HG03139 (cell line): ENCODE results near the gene NEDD9.

Experiments used
- ATAC-seq: cut with Tn5 transposase; IDR thresholded peaks from one replicate; pipeline ENCODE4 v1.9.1; 2021; ENCODE audit not compliant: unreplicated experiment

NEDD9 gene, protein sequence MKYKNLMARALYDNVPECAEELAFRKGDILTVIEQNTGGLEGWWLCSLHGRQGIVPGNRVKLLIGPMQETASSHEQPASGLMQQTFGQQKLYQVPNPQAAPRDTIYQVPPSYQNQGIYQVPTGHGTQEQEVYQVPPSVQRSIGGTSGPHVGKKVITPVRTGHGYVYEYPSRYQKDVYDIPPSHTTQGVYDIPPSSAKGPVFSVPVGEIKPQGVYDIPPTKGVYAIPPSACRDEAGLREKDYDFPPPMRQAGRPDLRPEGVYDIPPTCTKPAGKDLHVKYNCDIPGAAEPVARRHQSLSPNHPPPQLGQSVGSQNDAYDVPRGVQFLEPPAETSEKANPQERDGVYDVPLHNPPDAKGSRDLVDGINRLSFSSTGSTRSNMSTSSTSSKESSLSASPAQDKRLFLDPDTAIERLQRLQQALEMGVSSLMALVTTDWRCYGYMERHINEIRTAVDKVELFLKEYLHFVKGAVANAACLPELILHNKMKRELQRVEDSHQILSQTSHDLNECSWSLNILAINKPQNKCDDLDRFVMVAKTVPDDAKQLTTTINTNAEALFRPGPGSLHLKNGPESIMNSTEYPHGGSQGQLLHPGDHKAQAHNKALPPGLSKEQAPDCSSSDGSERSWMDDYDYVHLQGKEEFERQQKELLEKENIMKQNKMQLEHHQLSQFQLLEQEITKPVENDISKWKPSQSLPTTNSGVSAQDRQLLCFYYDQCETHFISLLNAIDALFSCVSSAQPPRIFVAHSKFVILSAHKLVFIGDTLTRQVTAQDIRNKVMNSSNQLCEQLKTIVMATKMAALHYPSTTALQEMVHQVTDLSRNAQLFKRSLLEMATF

GRCh38 chr6:11232193-11232769, at the start of gene NEDD9:
TSS of gene NEDD9 (minus strand) at chr6:11232668. CDS start at chr6:11232515, 153 bp downstream.
- ATAC-seq: peak; percentile 98

DNA sequence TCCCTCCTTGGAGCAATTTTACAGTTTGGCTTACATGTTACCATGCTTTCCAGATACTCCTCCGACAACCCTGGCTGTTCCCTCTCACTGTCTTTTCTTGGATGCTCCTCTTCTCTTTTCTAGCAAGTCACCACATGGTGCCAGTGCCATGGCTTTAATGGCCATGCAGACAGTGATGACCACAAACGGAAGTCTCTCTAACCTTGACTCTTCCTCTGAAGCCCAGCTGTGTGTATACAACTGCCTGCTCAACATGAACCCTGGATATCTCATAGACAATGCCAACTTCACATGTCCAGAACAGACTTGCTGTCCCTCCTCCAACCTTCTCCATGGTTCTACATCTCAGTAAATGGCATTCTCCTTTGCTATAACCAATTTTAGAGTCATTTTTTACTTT, 49.8 kb upstream of the NEDD9 start:
- ATAC-seq: no peak

GRCh38 chr6:11280394-11280793, 47.9 kb upstream of the NEDD9 start:
- no peak for ATAC-seq

DNA sequence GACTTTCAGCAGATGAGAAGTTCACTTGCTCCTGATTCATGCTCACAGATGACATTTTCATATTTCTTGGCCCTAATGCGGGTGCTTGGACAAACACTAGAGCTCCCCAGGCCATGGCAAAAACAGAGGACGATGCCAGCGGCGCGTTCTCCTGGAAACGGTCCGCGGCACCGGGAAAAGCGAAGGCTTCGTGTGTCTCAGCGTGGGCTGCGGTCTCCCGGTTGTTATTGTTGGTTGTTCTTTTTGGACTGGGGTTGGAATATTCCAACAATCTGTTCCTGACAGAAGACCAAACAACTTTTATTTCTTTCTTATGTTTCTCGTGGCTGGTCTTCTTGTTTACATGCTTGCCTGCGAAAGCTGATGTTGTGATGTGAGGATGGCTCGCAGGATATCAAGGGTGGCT, 46.8 kb upstream of the NEDD9 start:
- no peak for ATAC-seq

DNA sequence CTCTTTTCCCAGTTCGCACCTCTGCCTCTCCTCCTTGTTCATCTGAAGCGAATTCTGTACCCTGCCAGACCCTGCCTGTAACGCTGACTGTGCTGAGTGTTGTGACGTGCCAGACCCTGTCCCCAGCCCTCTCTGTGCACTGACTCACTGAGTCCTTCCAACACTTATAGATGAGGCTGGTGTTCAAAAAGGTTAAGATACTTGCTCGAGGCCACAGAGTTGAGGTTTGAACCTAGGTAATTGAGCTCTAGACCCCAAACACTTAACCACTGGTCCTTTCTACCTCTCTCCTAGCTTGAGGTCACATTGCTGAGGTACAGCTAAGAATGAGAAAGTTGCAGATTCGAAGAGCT, 45.7 kb upstream of the NEDD9 start:
- ATAC-seq: no peak

- ATAC-seq: peak; percentile 40
These were observed 45.1 kb upstream of the NEDD9 start for GRCh38 chr6:11277275-11278206.

- no peak for ATAC-seq
These were observed 44.4 kb upstream of the NEDD9 start for GRCh38 chr6:11276911-11277274.

DNA sequence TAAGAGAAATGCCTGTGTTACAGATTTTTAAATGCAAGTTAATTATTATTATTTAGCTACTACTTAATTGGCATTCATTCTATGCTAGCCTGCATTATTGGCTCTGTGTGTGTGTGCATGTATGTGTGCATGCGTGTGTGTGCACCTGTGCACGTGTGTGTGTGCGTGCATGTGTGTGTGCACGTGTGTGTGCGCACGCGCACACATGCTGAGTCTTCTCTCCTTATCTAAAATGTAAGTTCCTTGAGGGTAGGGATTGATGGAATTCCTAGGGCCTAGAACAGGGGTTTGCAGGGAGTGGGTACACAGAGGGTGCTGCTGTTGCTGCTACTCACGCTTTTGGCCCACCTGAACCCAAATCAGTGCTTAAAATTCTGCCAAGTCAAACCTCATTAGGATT, 43.8 kb upstream of the NEDD9 start:
- no peak for ATAC-seq

GRCh38 chr6:11275598-11275997, 43.1 kb upstream of the NEDD9 start:
- ATAC-seq: peak; percentile 66

- no peak for ATAC-seq
These were observed 41.1 kb upstream of the NEDD9 start for GRCh38 chr6:11273406-11274065.

DNA sequence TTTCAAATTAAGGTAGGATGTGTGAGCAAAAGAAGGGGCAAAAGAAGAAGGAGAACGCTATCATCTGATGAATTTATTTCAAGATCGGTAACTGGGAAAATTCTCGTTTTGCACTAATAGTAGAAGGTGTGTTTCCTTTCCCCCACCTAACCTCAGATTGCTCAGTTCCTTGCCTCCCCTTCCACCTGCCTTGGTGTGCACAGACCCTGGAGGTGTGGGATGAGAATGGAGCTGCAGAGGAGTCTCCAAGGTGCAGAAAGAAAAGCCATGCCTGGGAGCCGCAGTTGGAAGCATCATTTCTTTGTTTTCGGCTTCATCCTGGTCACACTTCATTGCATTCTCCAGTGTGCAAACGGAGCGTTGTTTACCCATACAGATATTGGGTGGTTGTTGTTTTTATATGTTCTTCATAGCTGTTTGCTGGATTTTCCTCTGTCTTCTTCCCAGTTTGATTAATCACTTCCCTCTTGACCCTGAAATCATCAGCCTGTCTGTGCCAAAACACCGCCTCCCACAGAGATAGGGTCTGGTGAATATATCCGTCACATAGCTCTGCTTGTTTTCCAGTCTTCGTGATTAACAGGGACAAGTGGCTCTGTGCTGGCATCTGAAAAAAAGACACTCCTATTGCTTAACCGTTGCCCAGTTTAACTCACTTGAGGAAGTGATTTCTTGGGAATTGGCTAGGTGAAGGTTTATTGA, 40.2 kb upstream of the NEDD9 start:
- ATAC-seq: no peak

DNA sequence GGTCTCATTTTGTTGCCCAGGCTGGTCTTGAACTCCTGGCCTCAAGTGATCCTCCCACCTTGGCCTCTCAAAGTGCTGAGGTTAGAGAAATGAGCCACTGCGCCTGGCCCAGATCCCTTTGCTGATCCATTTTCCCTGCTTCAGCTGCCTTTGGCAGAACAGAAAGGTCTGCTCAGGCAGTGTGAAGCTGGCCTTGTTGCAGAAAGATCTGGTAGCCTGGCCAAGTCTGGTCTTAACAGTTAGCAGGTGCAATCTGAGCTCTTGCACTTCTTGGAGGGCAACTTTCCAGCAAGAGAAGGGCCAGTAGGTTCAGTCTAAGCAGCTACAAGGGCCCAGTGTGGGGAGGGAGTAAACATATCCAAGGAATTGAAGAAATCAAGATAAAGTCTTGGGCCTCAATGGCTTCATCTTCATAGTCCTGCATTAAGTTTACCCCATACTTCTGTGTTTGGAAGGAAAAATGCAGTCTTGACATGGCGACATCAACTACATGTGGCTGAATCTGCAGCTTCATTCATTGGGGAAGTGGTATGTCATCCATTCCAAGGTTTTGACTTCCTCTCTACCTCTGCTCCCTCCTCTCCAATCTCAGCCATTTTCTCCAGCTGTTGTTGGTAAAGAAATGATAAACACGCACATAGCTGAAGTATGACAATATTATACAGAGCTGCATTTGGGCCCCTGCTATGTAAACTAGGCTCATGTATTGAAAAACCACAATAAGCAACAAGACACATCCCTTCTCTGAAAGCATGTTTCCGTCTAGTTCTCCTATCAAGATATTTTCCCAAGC, 39.0 kb upstream of the NEDD9 start:
- no peak for ATAC-seq

GRCh38 chr6:11270030-11271027, 37.9 kb upstream of the NEDD9 start:
- no peak for ATAC-seq

- ATAC-seq: no peak
These were observed 36.5 kb upstream of the NEDD9 start for GRCh38 chr6:11268978-11269377.

- ATAC-seq: no peak
These were observed 34.5 kb upstream of the NEDD9 start for GRCh38 chr6:11266926-11267325.

GRCh38 chr6:11265932-11266331, 33.5 kb upstream of the NEDD9 start:
- no peak for ATAC-seq

DNA sequence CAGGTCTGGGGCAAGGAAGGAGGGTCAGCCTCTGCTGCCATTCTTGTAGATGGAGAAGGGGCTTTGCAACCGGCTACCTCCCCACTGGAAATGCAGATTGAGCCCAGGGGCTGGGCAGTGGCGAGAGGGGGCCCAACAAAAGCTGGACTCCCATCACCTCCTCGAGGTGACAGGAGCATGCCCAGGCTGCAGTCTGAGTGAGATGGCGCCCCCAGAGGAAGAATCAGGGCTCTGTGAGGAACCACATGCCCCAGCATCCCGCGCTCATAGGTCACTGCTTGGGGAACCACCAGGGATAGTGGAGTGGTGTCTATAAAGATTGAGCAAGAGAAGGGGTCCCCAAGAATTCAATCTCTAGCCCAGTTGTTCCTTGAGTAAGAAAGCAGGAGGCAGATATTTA, 31.6 kb upstream of the NEDD9 start:
- ATAC-seq: no peak

- no peak for ATAC-seq
These were observed 30.9 kb upstream of the NEDD9 start for GRCh38 chr6:11263291-11263775.
